ENCODE measurements around the gene HIP1.

GRCh38 chr7:75532639-75533038 lies 206.1 kb downstream of the HIP1 start:
- TF ChIP-seq CTCF (IDR thresholded peaks at IDR 0.05) (no peak), POLR2AphosphoS5 (IDR thresholded peaks at IDR 0.05; ENCODE audit: insufficient read depth in 1 of 2, low read depth in 1 of 2) (no peak)
